HEK293T (cell line): ENCODE measurements around the gene NKAIN2.

ENCODE experiments used
- ARNT ChIP-seq: fragments of 450-650 bp; IDR thresholded peaks from 2 replicates; pipeline ENCODE4 v1.6.1; 2017; ENCODE audit warnings: mild to moderate bottlenecking
- BHLHE40 ChIP-seq: fragments of 450-650 bp; IDR thresholded peaks from 2 replicates; pipeline ENCODE4 v1.6.1; 2016; ENCODE audit warnings: mild to moderate bottlenecking, moderate library complexity, borderline replicate concordance
- ELF4 ChIP-seq: fragments of 450-650 bp; IDR thresholded peaks from 2 replicates; pipeline ENCODE4 v1.6.1; 2017; ENCODE audit warnings: antibody characterized with exemption
- FOXA1 ChIP-seq: fragments of 450-650 bp; IDR thresholded peaks from 2 replicates; pipeline ENCODE4 v1.6.1; 2016; ENCODE audit warnings: mild to moderate bottlenecking
- FOXK2 ChIP-seq: fragments of 450-650 bp; IDR thresholded peaks from 2 replicates; pipeline ENCODE4 v1.6.1; 2016; ENCODE audit warnings: mild to moderate bottlenecking
- HDGF ChIP-seq: fragments of 450-650 bp; IDR thresholded peaks from 2 replicates; pipeline ENCODE4 v1.6.1; 2017; ENCODE audit warnings: antibody characterized with exemption, borderline replicate concordance
- L3MBTL2 ChIP-seq: fragments of 450-650 bp; conservative IDR thresholded peaks from 2 replicates; pipeline ENCODE4 v1.6.1; 2016; ENCODE audit warnings: mild to moderate bottlenecking
- SUZ12 ChIP-seq: fragments of 450-650 bp; IDR thresholded peaks from 2 replicates; pipeline ENCODE4 v1.6.1; 2016; ENCODE audit warnings: mild to moderate bottlenecking
- TARDBP ChIP-seq: fragments of 450-650 bp; IDR thresholded peaks from 2 replicates; pipeline ENCODE4 v1.6.1; 2016
- ZNF384 ChIP-seq: fragments of 450-650 bp; IDR thresholded peaks from 2 replicates; pipeline ENCODE4 v1.6.1; 2016
- TF ChIP-seq, protein P1 (sequence below): fragments of 450-650 bp; IDR thresholded peaks from 2 replicates; pipeline ENCODE4 v1.6.1; 2016

DNA sequence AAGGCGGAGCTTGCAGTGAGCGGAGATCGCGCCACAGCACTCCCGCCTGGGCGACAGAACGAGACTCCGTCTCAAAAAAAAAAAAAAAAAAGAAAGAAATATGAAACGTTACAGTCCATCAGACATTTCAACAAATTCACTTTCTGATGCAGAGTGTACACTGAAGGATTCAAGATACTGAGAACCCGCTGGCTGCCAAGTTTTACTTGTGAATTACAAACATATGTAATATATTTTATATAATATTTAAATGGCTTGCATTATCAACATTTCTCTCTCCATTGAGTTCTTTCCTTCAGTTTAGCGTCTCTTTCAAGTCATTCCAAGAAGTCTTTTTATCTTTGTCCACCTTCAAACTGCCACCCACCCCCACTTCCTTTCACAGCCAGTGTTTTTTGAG is 917.7 kb downstream of the NKAIN2 start:
- no peak for TF ChIP-seq BHLHE40
- TF ChIP-seq FOXA1: no peak
- TF ChIP-seq HDGF: no peak
- no peak for TF ChIP-seq FOXK2
- no peak for TF ChIP-seq ZNF384
- TF ChIP-seq ELF4: no peak
- no peak for TF ChIP-seq SUZ12
- no peak for TF ChIP-seq ARNT
- TF ChIP-seq L3MBTL2: no peak
- TF ChIP-seq, protein P1, sequence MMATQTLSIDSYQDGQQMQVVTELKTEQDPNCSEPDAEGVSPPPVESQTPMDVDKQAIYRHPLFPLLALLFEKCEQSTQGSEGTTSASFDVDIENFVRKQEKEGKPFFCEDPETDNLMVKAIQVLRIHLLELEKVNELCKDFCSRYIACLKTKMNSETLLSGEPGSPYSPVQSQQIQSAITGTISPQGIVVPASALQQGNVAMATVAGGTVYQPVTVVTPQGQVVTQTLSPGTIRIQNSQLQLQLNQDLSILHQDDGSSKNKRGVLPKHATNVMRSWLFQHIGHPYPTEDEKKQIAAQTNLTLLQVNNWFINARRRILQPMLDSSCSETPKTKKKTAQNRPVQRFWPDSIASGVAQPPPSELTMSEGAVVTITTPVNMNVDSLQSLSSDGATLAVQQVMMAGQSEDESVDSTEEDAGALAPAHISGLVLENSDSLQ: no peak
- TF ChIP-seq TARDBP: no peak
